AG04450 (cell line): Measurements from ENCODE around the gene SLC6A19. TPM values are rescaled to one million over a fixed set of nuclear protein-coding genes. Genes with fewer than 3 reads are reported as not detected.

Experiments used
- CTCF ChIA-PET: fragments of 300-600, 350-600 bp; formaldehyde crosslinking; extraction: SDS; loops from one replicate; lab custom pipeline; 2022; ENCODE audit warnings: antibody characterized with exemption, inconsistent platforms; lab: Charles Lee
- POLR2A ChIA-PET: fragments of 350-600 bp; formaldehyde crosslinking; extraction: SDS; loops from one replicate; lab custom pipeline; 2021; ENCODE audit warnings: antibody characterized with exemption, inconsistent platforms; lab: Yijun Ruan, JAX
- DNase-seq: peaks from one replicate; pipeline ENCODE4 v3.0.0-alpha.2; 2011; ENCODE audit warnings: low read depth, low spot score
- H3K27ac ChIP-seq: one replicate; pipeline ENCODE4 v1.5.1; 2012; ENCODE audit warnings: low read depth, low read length, control low read depth
- H3K27me3 ChIP-seq: one replicate; pipeline ENCODE4 v1.6.0; 2012; ENCODE audit warnings: low read length; ENCODE audit not compliant: control insufficient read depth, insufficient read depth
- H3K4me3 ChIP-seq: 2 replicates; pipeline ENCODE4 v1.5.1; 2011; ENCODE audit warnings: mild to moderate bottlenecking, low read depth, low read length, control low read depth
- H3K9me3 ChIP-seq: 2 replicates; pipeline ENCODE4 v1.5.1; 2012; ENCODE audit warnings: low read length; ENCODE audit not compliant: control insufficient read depth, insufficient read depth
- CTCF ChIP-seq: IDR thresholded peaks from 2 replicates; pipeline ENCODE4 v1.5.1; 2011; ENCODE audit warnings: low read depth, low read length, control low read depth, inconsistent platforms
- polyA plus RNA-seq: library from polyadenylated mRNA; depleted of rRNA; stranded (reverse); fragments of >200 nt; gene quantifications from 2 replicates; pipeline ENCODE4 v1.2.3, GENCODE V29; 2011

Gene SLC6A19
- polyA plus RNA-seq, 1 experiment: not detected

GRCh38 chr5:1219098-1219767, 17.8 kb downstream of the SLC6A19 start:
- no peak for DNase-seq
- POLR2A ChIA-PET: no interaction called here
- Histone ChIP-seq H3K27me3 (peaks cover 2% of the 10 kb centered on the region), H3K4me3 (no peak overlapping the region), H3K27ac (no peak overlapping the region), H3K9me3 (peaks cover 91% of the 10 kb centered on the region)
- CTCF ChIA-PET: no interaction called here
- no peak for TF ChIP-seq CTCF

GRCh38 chr5:1219768-1220100, 18.3 kb downstream of the SLC6A19 start:
- peaks cover 2% of the 10 kb centered on the region for H3K27me3 ChIP-seq
- POLR2A ChIA-PET: no interaction called here
- no peak for TF ChIP-seq CTCF
- CTCF ChIA-PET: no interaction called here
- H3K9me3 ChIP-seq: peaks cover 92% of the 10 kb centered on the region
- DNase-seq: no peak
- no peak overlapping the region for H3K4me3 ChIP-seq
- H3K27ac ChIP-seq: no peak overlapping the region

- no peak for DNase-seq
- H3K27ac ChIP-seq: no peak overlapping the region
- no peak overlapping the region for H3K4me3 ChIP-seq
- H3K9me3 ChIP-seq: peaks cover 93% of the 10 kb centered on the region
- peaks cover under 1% of the 10 kb centered on the region for H3K27me3 ChIP-seq
- TF ChIP-seq CTCF: no peak
- CTCF ChIA-PET: no interaction called here
- POLR2A ChIA-PET: no interaction called here
Measured at GRCh38 chr5:1220351-1220750, 19.0 kb downstream of the SLC6A19 start.

- ChIA-PET CTCF (no interaction called here), POLR2A (no interaction called here)
- no peak for TF ChIP-seq CTCF
- no peaks in the 10 kb centered on the region for H3K27me3 ChIP-seq
- H3K9me3 ChIP-seq: peaks cover 93% of the 10 kb centered on the region
- no peak overlapping the region for H3K27ac ChIP-seq
- no peak for DNase-seq
- H3K4me3 ChIP-seq: no peak overlapping the region
Measured at GRCh38 chr5:1220831-1221230, 19.4 kb downstream of the SLC6A19 start.

- Histone ChIP-seq H3K9me3 (peaks cover 93% of the 10 kb centered on the region), H3K27ac (no peak overlapping the region), H3K4me3 (no peak overlapping the region), H3K27me3 (no peaks in the 10 kb centered on the region)
- TF ChIP-seq CTCF: no peak
- ChIA-PET POLR2A (no interaction called here), CTCF (no interaction called here)
- DNase-seq: no peak
Measured at GRCh38 chr5:1221721-1222120, 20.3 kb downstream of the SLC6A19 start.
